IMR-90 (cell line): ENCODE results near the gene ZNF773. TPM values are rescaled to one million over a fixed set of nuclear protein-coding genes. Genes with fewer than 3 reads are reported as not detected.
"Not testable (repeated sequence)": the region's sequence is repeated elsewhere in the genome, so short reads cannot be mapped to it uniquely, and the experiment has no call there.

ENCODE experiments used
- ATAC-seq: fragments of 200-7000 bp; cut with Tn5 transposase; 2 replicates; pipeline ENCODE4 v1.9.1; 2020; ENCODE audit warnings: low read depth, mild to moderate bottlenecking, moderate library complexity
- Bru-seq: library from RNA; stranded (reverse); fragments of 400-500 nt; gene quantifications from one replicate; lab custom pipeline; 2021; lab: Mats Ljungman, UMichigan
- BruChase-seq, 2 experiments: library from RNA; stranded (reverse); fragments of 400-500 nt; gene quantifications; one replicate each; lab custom pipeline; 2021; lab: Mats Ljungman, UMichigan
- BruUV-seq: library from RNA; stranded (reverse); fragments of 400-500 nt; replicated peaks from 2 replicates; lab custom pipeline; 2021; lab: Mats Ljungman, UMichigan
- CTCF ChIA-PET: fragments of 300-600 bp; formaldehyde crosslinking; extraction: SDS; loops from one replicate; lab custom pipeline; 2021; ENCODE audit warnings: antibody characterized with exemption; lab: Yijun Ruan, JAX
- POLR2A ChIA-PET: fragments of 300-600 bp; sonication (Branson Sonifier 250); formaldehyde crosslinking; loops from one replicate; lab custom pipeline; 2022; ENCODE audit warnings: antibody characterized with exemption; ENCODE audit not compliant: unreplicated experiment; lab: Charles Lee
- DNase-seq: peaks from one replicate; pipeline ENCODE4 v3.0.0; 2013
- H2AFZ ChIP-seq: replicated peaks from 2 replicates; pipeline ENCODE3; 2013; ENCODE audit warnings: low read length, mild to moderate bottlenecking; ENCODE audit not compliant: poor library complexity
- H2AK5ac ChIP-seq: 2 replicates; pipeline ENCODE4 v1.6.1; 2013; ENCODE audit warnings: low read depth, low read length, inconsistent platforms
- H2AK9ac ChIP-seq: replicated peaks from 2 replicates; pipeline ENCODE3; 2013; ENCODE audit warnings: mild to moderate bottlenecking, low read depth, low read length, moderate library complexity; ENCODE audit not compliant: poor library complexity
- H2BK120ac ChIP-seq: 2 replicates; pipeline ENCODE4 v1.6.1; 2013; ENCODE audit warnings: low read depth, low read length, inconsistent platforms
- H2BK15ac ChIP-seq: 3 replicates; pipeline ENCODE4 v1.6.1; 2013; ENCODE audit warnings: low read depth, low read length, inconsistent platforms
- H2BK20ac ChIP-seq: 2 replicates; pipeline ENCODE4 v1.6.1; 2013; ENCODE audit warnings: low read depth, mild to moderate bottlenecking, inconsistent platforms, low read length, moderate library complexity
- H2BK5ac ChIP-seq: 2 replicates; pipeline ENCODE4 v1.6.1; 2013; ENCODE audit warnings: mild to moderate bottlenecking, low read depth, low read length, inconsistent platforms; ENCODE audit not compliant: poor library complexity, severe bottlenecking
- H3K14ac ChIP-seq: replicated peaks from 2 replicates; pipeline ENCODE4 v1.6.1; 2013; ENCODE audit warnings: low read depth, low read length, inconsistent platforms
- H3K18ac ChIP-seq: 2 replicates; pipeline ENCODE4 v1.6.1; 2013; ENCODE audit warnings: low read depth, low read length, control low read depth
- H3K23ac ChIP-seq: 2 replicates; pipeline ENCODE4 v1.6.1; 2013; ENCODE audit warnings: low read depth, low read length, inconsistent platforms
- H3K27ac ChIP-seq: 2 replicates; pipeline ENCODE4 v1.5.1; 2013; ENCODE audit warnings: mild to moderate bottlenecking, control low read depth, low read length; ENCODE audit not compliant: insufficient read depth
- H3K27me3 ChIP-seq: 2 replicates; pipeline ENCODE4 v1.6.1; 2013; ENCODE audit warnings: low read length; ENCODE audit not compliant: control insufficient read depth, insufficient read depth
- H3K36me3 ChIP-seq: 2 replicates; pipeline ENCODE4 v1.6.1; 2013; ENCODE audit warnings: low read length, mixed read lengths; ENCODE audit not compliant: control insufficient read depth, insufficient read depth
- H3K4ac ChIP-seq: 2 replicates; pipeline ENCODE4 v1.6.1; 2013; ENCODE audit warnings: low read depth, low read length, inconsistent platforms
- H3K4me1 ChIP-seq: 2 replicates; pipeline ENCODE4 v1.6.1; 2013; ENCODE audit warnings: low read length, mixed read lengths; ENCODE audit not compliant: control insufficient read depth, insufficient read depth
- H3K4me2 ChIP-seq: 2 replicates; pipeline ENCODE4 v1.6.1; 2013; ENCODE audit warnings: low read depth, mild to moderate bottlenecking, control low read depth, low read length, moderate library complexity
- H3K4me3 ChIP-seq: 2 replicates; pipeline ENCODE4 v1.5.1; 2013; ENCODE audit warnings: low read depth, mild to moderate bottlenecking, control low read depth, low read length, moderate library complexity; ENCODE audit not compliant: insufficient read depth
- H3K56ac ChIP-seq: 2 replicates; pipeline ENCODE4 v1.6.1; 2013; ENCODE audit warnings: low read length, inconsistent platforms; ENCODE audit not compliant: insufficient read depth; ENCODE audit errors: extremely low read depth
- H3K79me1 ChIP-seq, 2 experiments: 2 replicates each; pipeline ENCODE4 v1.6.1; 2013; ENCODE audit warnings: low read length in 2 of 2, inconsistent platforms in 1 of 2, low read depth in 1 of 2
- H3K9ac ChIP-seq: 2 replicates; pipeline ENCODE4 v1.6.1; 2013; ENCODE audit warnings: low read depth, low read length, control low read depth
- H3K9me1 ChIP-seq: 2 replicates; pipeline ENCODE4 v1.6.1; 2013; ENCODE audit warnings: low read length, inconsistent platforms; ENCODE audit not compliant: insufficient read depth
- H3K9me3 ChIP-seq: 2 replicates; pipeline ENCODE4 v1.6.1; 2013; ENCODE audit warnings: low read length; ENCODE audit not compliant: control insufficient read depth, insufficient read depth
- H4K20me1 ChIP-seq: 2 replicates; pipeline ENCODE4 v1.6.1; 2013; ENCODE audit warnings: low read length, inconsistent platforms; ENCODE audit not compliant: insufficient read depth
- H4K5ac ChIP-seq: 2 replicates; pipeline ENCODE4 v1.6.1; 2013; ENCODE audit warnings: mild to moderate bottlenecking, low read depth, low read length, control low read depth
- H4K8ac ChIP-seq, 2 experiments: 2 replicates each; pipeline ENCODE4 v1.6.1; 2013; ENCODE audit warnings: low read depth in 2 of 2, low read length in 2 of 2, control low read depth in 1 of 2, inconsistent platforms in 1 of 2
- H4K91ac ChIP-seq: 2 replicates; pipeline ENCODE4 v1.6.1; 2013; ENCODE audit warnings: low read depth, low read length, inconsistent platforms; ENCODE audit not compliant: insufficient read depth
- POLR2A ChIP-seq: IDR thresholded peaks from 2 replicates; pipeline ENCODE4 v1.6.1; 2012; ENCODE audit warnings: mild to moderate bottlenecking, low read depth, low read length
- WGBS, 2 experiments: methylation state at CpG; one replicate each; pipeline versions ENCODE4 v1.1.5 to v1.1.7; 2013; ENCODE audit warnings: missing lambda C conversion rate in 2 of 2; ENCODE audit not compliant: insufficient read length in 1 of 2; ENCODE audit errors: extremely low coverage in 2 of 2; 5-methylcytosine and 5-hydroxymethylcytosine counted together
- dilution Hi-C: fragments of 300-500 bp; cut with HindIII; formaldehyde crosslinking; loops from one replicate; pipeline ENCODE4 v1.14.3; 2018; ENCODE audit warnings: low sequenced_read_pairs; ENCODE audit not compliant: unreplicated experiment
- in situ Hi-C: fragments of 300-500 bp; cut with MboI; formaldehyde crosslinking; loops from 3 replicates; pipeline ENCODE4 v1.14.3; 2019; ENCODE audit warnings: low sequenced_read_pairs, inconsistent platforms, mixed read lengths
- intact Hi-C: fragments of 100-400 bp; cut with micrococcal nuclease; formaldehyde crosslinking; loops from 2 replicates; pipeline ENCODE4 v1.10.0; 2022
- long read RNA-seq: library from polyadenylated mRNA; unstranded; transcript quantifications from one replicate; pipeline ENCODE4 v2.0.0, GENCODE V29; 2021; ENCODE audit not compliant: unreplicated experiment
- polyA plus RNA-seq, 3 experiments: library from polyadenylated mRNA; depleted of rRNA; stranded (reverse); fragments of >200 nt; gene quantifications; 2 replicates each; pipeline ENCODE4 v1.2.3, GENCODE V29; 2012; ENCODE audit warnings: low replicate concordance in 1 of 3
- total RNA-seq: library from RNA; depleted of rRNA; stranded (reverse); fragments of >200 nt; gene quantifications from 2 replicates; pipeline ENCODE4 v1.2.3, GENCODE V29; 2012; rRNA removed

Gene ZNF773
- total RNA-seq (11.9 and 13.3 TPM in 2 replicates), polyA plus RNA-seq (2012; rRNA removed) (4.3 and 5.5 TPM in 2 replicates), Bru-seq, nascent RNA (percentile 78 among the genes with signal in this experiment), BruChase-seq, experiment 1, labeled RNA remaining after a 6-hour chase (percentile 82 among the genes with signal in this experiment), BruChase-seq, experiment 2, labeled RNA remaining after a 2-hour chase (percentile 78 among the genes with signal in this experiment)
- polyA plus RNA-seq (2012; cell fraction: cytosol; rRNA removed) = 5.5 and 7.2 TPM in 2 replicates
- polyA plus RNA-seq (2012; cell fraction: nucleus; rRNA removed; ENCODE audit: low replicate concordance) = 16.2 and 22.8 TPM in 2 replicates
- long read RNA-seq, transcript ZNF773-204 (4 exons, 2,019 nt) = major isoform, 8 of 26 reads
- long read RNA-seq, partial matches to known transcripts = 1 of 26 reads
- long read RNA-seq, other reads (novel, unspliced or antisense) = 13 of 26 reads

GRCh38 chr19:57499680-57500395 lies at the start of gene ZNF773:
TSS of gene ZNF773 (plus strand) at chr19:57499938. CDS start at chr19:57500081, 143 bp downstream.
- H3K4me1 ChIP-seq, BruUV-seq, H3K23ac ChIP-seq, dilution Hi-C loops, H3K56ac ChIP-seq, H2BK15ac ChIP-seq, H3K9me1 ChIP-seq, H2BK120ac ChIP-seq, H2BK20ac ChIP-seq, POLR2A ChIA-PET, H3K18ac ChIP-seq, H4K20me1 ChIP-seq, H3K9me3 ChIP-seq, in situ Hi-C loops, CTCF ChIA-PET, H3K27me3 ChIP-seq, intact Hi-C loops: not testable (repeated sequence)
- Histone ChIP-seq H2BK5ac (peak within 1 kb of the TSS; percentile 67), H2AK5ac (peak within 1 kb of the TSS; percentile 5), H3K4me2 (peak within 1 kb of the TSS; percentile 98), H3K79me1 (peaks cover 33 to 34% of the 10 kb centered on the region in 2 experiments), H2AK9ac (peak within 1 kb of the TSS; percentile 85), H3K27ac (peak within 1 kb of the TSS; percentile 88), H4K91ac (peak within 1 kb of the TSS; percentile 46), H3K4me3 (peak within 1 kb of the TSS; percentile 82), H4K5ac (0 out of 2 replicates have a peak within 1 kb of the TSS, but pooled peaks have one; percentile 5), H2AFZ (peak within 1 kb of the TSS; percentile 95), H3K9ac (peak within 1 kb of the TSS; percentile 91), H3K14ac (peak within 1 kb of the TSS; percentile 29), H3K36me3 (peaks cover 21% of the 10 kb centered on the region), H3K4ac (peak within 1 kb of the TSS; percentile 84), H4K8ac (peak within 1 kb of the TSS; percentile 6 to 80; a peak in 2 of 4 replicates)
- peak; percentile 87 for TF ChIP-seq POLR2A
- 1 to 100% methylated on average over 1 to 26 of the region's 69 CpGs for WGBS, 2 experiments
- DNase-seq (peak; percentile 96), ATAC-seq (peak; percentile 100)
